BJ (cell line): ENCODE measurements around the gene SSRP1. TPM values are rescaled to one million over a fixed set of nuclear protein-coding genes. Genes with fewer than 3 reads are reported as not detected.

ENCODE experiments used
- CTCF ChIA-PET: fragments of 350-600 bp; formaldehyde crosslinking; extraction: SDS; loops from one replicate; lab custom pipeline; 2021; ENCODE audit warnings: antibody characterized with exemption, inconsistent platforms; lab: Yijun Ruan, JAX
- POLR2A ChIA-PET: fragments of 300-600 bp; sonication (Branson Sonifier 250); formaldehyde crosslinking; extraction: SDS; loops from one replicate; lab custom pipeline; 2021; ENCODE audit warnings: antibody characterized with exemption; lab: Charles Lee
- DNase-seq: peaks from one replicate; pipeline ENCODE4 v3.0.0-alpha.2; 2011; ENCODE audit warnings: low read depth
- H3K27me3 ChIP-seq: 2 replicates; pipeline ENCODE4 v1.6.0; 2011; ENCODE audit warnings: low read length; ENCODE audit not compliant: control insufficient read depth, insufficient read depth
- H3K36me3 ChIP-seq: 2 replicates; pipeline ENCODE4 v1.5.1; 2011; ENCODE audit warnings: low read length; ENCODE audit not compliant: control insufficient read depth, insufficient read depth
- H3K4me3 ChIP-seq: 2 replicates; pipeline ENCODE4 v1.5.1; 2011; ENCODE audit warnings: low read depth, mild to moderate bottlenecking, control low read depth, low read length
- polyA plus RNA-seq: library from polyadenylated mRNA; depleted of rRNA; stranded (reverse); fragments of >200 nt; gene quantifications from 2 replicates; pipeline ENCODE4 v1.2.3, GENCODE V29; 2011
- TF ChIP-seq, protein P1 (sequence below): IDR thresholded peaks from 2 replicates; pipeline ENCODE4 v1.5.1; 2011; ENCODE audit warnings: low read depth, mild to moderate bottlenecking, control low read depth, inconsistent platforms, low read length, moderate library complexity; ENCODE audit not compliant: insufficient read depth

SSRP1 gene
- polyA plus RNA-seq, 1 experiment, result 102 TPM

GRCh38 chr11:57310091-57310490, 25.6 kb downstream of the SSRP1 start:
- ChIA-PET POLR2A (interaction anchor here (0.5 to 0.7 kb wide), 2 partner anchors 9 to 402 kb away, joined by 4 to 7 read pairs; partner anchors contain the start of gene MED19), CTCF (interaction anchor here (0.9 kb wide), 1 partner anchor 11 kb away, joined by 3 read pairs; no protein-coding TSS in a partner anchor)
- TF ChIP-seq, protein P1, sequence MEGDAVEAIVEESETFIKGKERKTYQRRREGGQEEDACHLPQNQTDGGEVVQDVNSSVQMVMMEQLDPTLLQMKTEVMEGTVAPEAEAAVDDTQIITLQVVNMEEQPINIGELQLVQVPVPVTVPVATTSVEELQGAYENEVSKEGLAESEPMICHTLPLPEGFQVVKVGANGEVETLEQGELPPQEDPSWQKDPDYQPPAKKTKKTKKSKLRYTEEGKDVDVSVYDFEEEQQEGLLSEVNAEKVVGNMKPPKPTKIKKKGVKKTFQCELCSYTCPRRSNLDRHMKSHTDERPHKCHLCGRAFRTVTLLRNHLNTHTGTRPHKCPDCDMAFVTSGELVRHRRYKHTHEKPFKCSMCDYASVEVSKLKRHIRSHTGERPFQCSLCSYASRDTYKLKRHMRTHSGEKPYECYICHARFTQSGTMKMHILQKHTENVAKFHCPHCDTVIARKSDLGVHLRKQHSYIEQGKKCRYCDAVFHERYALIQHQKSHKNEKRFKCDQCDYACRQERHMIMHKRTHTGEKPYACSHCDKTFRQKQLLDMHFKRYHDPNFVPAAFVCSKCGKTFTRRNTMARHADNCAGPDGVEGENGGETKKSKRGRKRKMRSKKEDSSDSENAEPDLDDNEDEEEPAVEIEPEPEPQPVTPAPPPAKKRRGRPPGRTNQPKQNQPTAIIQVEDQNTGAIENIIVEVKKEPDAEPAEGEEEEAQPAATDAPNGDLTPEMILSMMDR, result no peak
- DNase-seq, result no peak
- Histone ChIP-seq H3K36me3 (peaks cover 57% of the 10 kb centered on the region), H3K27me3 (no peaks in the 10 kb centered on the region), H3K4me3 (no peak overlapping the region)

DNA sequence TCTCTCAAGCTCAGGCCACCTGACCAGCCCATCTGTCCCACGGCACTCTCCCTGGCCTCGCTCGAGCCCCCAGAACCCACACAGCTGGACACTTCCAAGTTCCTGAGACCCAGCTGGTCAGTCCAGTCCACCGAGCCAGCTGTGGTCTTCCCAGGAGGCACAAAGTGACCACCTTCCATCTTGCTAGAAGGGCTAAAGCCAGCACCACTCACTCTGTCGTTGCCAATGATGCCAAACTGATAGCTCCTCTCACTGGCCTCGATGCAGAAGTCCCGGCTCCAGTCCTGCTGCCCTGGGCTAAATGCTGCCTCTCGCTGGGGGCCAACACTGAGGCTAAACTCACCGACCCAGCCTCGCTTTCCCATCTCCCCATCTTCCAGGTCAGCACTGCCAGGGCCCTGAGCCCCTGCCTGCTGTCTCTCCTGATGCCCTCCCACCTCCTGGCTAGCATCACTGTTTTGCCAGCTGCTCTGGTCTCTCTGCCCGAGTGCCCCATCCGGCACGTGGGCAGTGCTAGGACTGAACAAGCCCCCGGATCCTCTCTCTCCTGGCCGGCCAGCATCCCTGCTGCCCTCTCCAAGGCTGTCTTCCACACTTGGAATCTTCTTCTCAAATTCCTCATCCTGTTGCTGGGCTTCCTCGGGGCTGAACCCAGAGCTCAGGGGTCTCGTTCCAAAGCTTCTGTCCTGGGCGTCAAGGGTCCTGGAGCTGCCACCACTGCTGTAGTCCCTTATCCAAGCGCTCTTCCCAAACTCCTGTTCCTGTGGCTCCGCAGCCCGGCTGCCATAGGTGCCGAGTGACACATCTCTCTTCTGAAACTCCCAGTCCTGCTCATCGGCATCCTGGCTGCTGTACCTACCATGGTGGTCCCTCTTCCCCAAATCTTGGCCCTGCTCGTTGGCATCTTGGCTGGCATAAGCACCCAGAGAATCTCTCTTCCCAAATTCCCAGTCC, 26.3 kb downstream of the SSRP1 start:
- DNase-seq, result no peak
- Histone ChIP-seq H3K4me3 (no peak overlapping the region), H3K27me3 (no peaks in the 10 kb centered on the region), H3K36me3 (peaks cover 51% of the 10 kb centered on the region)
- ChIA-PET CTCF (no interaction called here), POLR2A (no interaction called here)
- TF ChIP-seq, protein P1, result no peak

GRCh38 chr11:57308426-57309060, 27.1 kb downstream of the SSRP1 start:
- Histone ChIP-seq H3K27me3 (no peaks in the 10 kb centered on the region), H3K36me3 (peaks cover 50% of the 10 kb centered on the region), H3K4me3 (no peak overlapping the region)
- TF ChIP-seq, protein P1, result no peak
- no peak for DNase-seq
- CTCF ChIA-PET, result interaction anchor here (0.9 kb wide), 1 partner anchor 59 kb away, joined by 3 read pairs; no protein-coding TSS in a partner anchor
- POLR2A ChIA-PET, result no interaction called here

DNA sequence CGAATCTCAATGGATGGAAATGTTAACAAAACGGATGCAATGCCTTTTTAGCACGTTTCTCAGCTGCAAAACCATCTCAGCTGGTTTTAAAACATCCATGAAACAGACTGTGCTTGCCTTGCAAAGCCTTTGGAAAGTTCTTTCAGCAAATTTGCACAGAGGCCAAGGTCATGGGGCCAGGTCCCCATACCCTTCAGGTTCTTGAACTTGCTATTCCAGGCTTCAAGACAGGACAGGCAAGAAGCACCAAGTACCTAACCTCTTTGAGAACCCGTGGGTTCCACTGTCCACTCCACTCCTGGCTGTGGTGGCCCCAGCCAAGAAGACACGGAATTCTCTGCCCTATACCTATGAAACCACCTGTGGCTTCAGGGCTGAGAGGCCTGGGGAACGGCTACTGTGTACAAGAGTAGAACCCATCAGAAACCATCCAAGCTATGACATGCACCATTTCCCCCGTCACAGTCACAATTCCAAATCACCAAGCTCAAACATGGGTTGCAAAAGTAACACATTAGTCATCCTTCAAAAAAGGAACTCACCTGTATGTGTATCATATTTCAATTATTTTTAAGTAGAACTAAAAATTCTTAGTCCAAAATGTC, 27.9 kb downstream of the SSRP1 start:
- Histone ChIP-seq H3K4me3 (no peak overlapping the region), H3K36me3 (peaks cover 52% of the 10 kb centered on the region), H3K27me3 (no peaks in the 10 kb centered on the region)
- CTCF ChIA-PET, result interaction anchor here (0.9 to 1.0 kb wide), 2 partner anchors 30 to 58 kb away, joined by 3 read pairs; no protein-coding TSS in a partner anchor
- POLR2A ChIA-PET, result no interaction called here
- TF ChIP-seq, protein P1, result no peak
- DNase-seq, result no peak
